ENCODE measurements around the gene VANGL2. TPM values are rescaled to one million over a fixed set of nuclear protein-coding genes. Genes with fewer than 3 reads are reported as not detected.

VANGL2 gene
- total and polyA plus RNA-seq, 9 of the 15 experiments (the other 6 are each of a cell fraction or from before 2014, with no cell fraction given) = 0.28 to 4.0 (median 0.98) TPM

GRCh38 chr1:160362168-160362957 is 38.0 kb upstream of the VANGL2 start (continued):
- 0 out of 2 replicates have a peak, but pooled peaks have one; percentile 20 for TF ChIP-seq TCFL5 (CRISPR knock-in tag; conservative IDR thresholded peaks at IDR 0.05)
- peak; percentile 64; the same call in 1 of the 2 replicates for TF ChIP-seq HLTF (IDR thresholded peaks at IDR 0.05)
- no peak for TF ChIP-seq ZNF436 (CRISPR knock-in tag; IDR thresholded peaks at IDR 0.05)
- no peak for TF ChIP-seq ZFP91 (CRISPR knock-in tag; IDR thresholded peaks at IDR 0.05)
- 0 out of 2 replicates have a peak, but pooled peaks have one; percentile 16 for TF ChIP-seq HES1 (IDR thresholded peaks at IDR 0.05; ENCODE audit: low read depth)
- peak; percentile 81 for TF ChIP-seq SMAD4 (CRISPR knock-in tag; conservative IDR thresholded peaks at IDR 0.05)
- TF ChIP-seq NFRKB (IDR thresholded peaks at IDR 0.05; ENCODE audit: low read depth) = peak; percentile 84
- TF ChIP-seq AFF4 (CRISPR knock-in tag; IDR thresholded peaks at IDR 0.05) = no peak; the same call in 1 of the 2 replicates
- no peak for TF ChIP-seq NR4A1 (CRISPR knock-in tag; IDR thresholded peaks at IDR 0.05)
- no peak for TF ChIP-seq NR4A1 (tag; IDR thresholded peaks at IDR 0.05)
- TF ChIP-seq BACH1 (tag; IDR thresholded peaks at IDR 0.05) = peak; percentile 84; the same call in 1 of the 2 replicates
- TF ChIP-seq PHF8 (IDR thresholded peaks at IDR 0.05; ENCODE audit: borderline replicate concordance, low read length) = no peak
- TF ChIP-seq IFI16 (CRISPR knock-in tag; IDR thresholded peaks at IDR 0.05) = peak; percentile 63; the same call in 1 of the 2 replicates
- no peak for TF ChIP-seq RUNX1 (IDR thresholded peaks at IDR 0.05; ENCODE audit: low read depth)
- TF ChIP-seq PKNOX1 (IDR thresholded peaks at IDR 0.05) = peak; percentile 85
- TF ChIP-seq HIVEP1 (CRISPR knock-in tag; IDR thresholded peaks at IDR 0.05) = peak; percentile 19; the same call in 1 of the 2 replicates
- no peak for TF ChIP-seq ZNF445 (CRISPR knock-in tag; IDR thresholded peaks at IDR 0.05; ENCODE audit: low read depth)
- no peak for TF ChIP-seq SAP30 (IDR thresholded peaks at IDR 0.05; ENCODE audit: borderline replicate concordance, insufficient read depth, low read depth, low read length, poor library complexity, severe bottlenecking)
- TF ChIP-seq RCOR1 (IDR thresholded peaks at IDR 0.05; ENCODE audit: borderline replicate concordance in 1 of 2, low read depth in 2 of 2, low read length in 2 of 2) = no peak
- 0 out of 2 replicates have a peak, but pooled peaks have one; percentile 38 for TF ChIP-seq ZNF133 (CRISPR knock-in tag; IDR thresholded peaks at IDR 0.05)
- TF ChIP-seq MCM5 (IDR thresholded peaks at IDR 0.05; ENCODE audit: low read depth) = no peak

Data from K562 (cell line).